ENCODE results near the gene TNNT2. TPM values are rescaled to one million over a fixed set of nuclear protein-coding genes. Genes with fewer than 3 reads are reported as not detected.

TNNT2 gene
- total and polyA plus RNA-seq, 2 of the 13 experiments (the other 11 are each of a cell fraction or from before 2014, with no cell fraction given), result 0.20 to 0.63 TPM

DNA sequence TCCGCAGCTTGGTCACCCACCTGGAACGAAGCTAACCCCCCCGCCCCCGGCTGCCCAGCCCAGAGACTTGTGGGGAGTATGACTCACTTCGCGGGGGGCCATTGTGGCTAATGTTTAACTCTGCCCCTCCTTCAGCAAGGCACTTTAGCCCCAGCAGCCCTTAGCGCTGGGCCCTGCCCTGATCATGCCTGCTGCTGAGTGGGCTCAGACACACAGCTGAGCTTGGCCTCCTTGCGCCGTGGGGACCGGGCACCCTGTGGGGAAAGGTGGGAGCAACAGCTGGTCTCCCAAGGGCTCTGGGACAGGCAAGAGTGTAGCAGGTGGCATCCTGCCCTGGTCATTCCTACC, 28.0 kb upstream of the TNNT2 start (continued):
- TF ChIP-seq ATF2 (CRISPR knock-in tag; IDR thresholded peaks at IDR 0.05) (0 out of 2 replicates have a peak, but pooled peaks have one; percentile 30), HNRNPL (IDR thresholded peaks at IDR 0.05; ENCODE audit: low read depth, low read length) (peak; percentile 93), TFAP4 (IDR thresholded peaks at IDR 0.05; ENCODE audit: borderline replicate concordance, low read depth) (peak; percentile 79), NONO (IDR thresholded peaks at IDR 0.05) (no peak), NONO (CRISPR knock-in tag; conservative IDR thresholded peaks at IDR 0.05) (peak; percentile 68), ZNF652 (CRISPR knock-in tag; IDR thresholded peaks at IDR 0.05; ENCODE audit: borderline replicate concordance, low read depth) (no peak), ASH2L (IDR thresholded peaks at IDR 0.05; ENCODE audit: insufficient read length, low read depth, low read length) (peak; percentile 16), ZNF788 (CRISPR knock-in tag; IDR thresholded peaks at IDR 0.05; ENCODE audit: borderline replicate concordance) (peak; percentile 45; the same call in 1 of the 2 replicates), ZFP36 (IDR thresholded peaks at IDR 0.05; ENCODE audit: borderline replicate concordance, low read depth, low read length, partially characterized antibody) (no peak), SMAD3 (CRISPR knock-in tag; IDR thresholded peaks at IDR 0.05) (peak; percentile 51; the same call in 1 of the 2 replicates), ZBTB20 (CRISPR knock-in tag; IDR thresholded peaks at IDR 0.05; ENCODE audit: borderline replicate concordance, low read depth) (peak; percentile 38; the same call in 1 of the 2 replicates), SALL2 (CRISPR knock-in tag; IDR thresholded peaks at IDR 0.05) (peak; percentile 74; the same call in 1 of the 2 replicates), ZFP90 (CRISPR knock-in tag; IDR thresholded peaks at IDR 0.05; ENCODE audit: borderline replicate concordance) (no peak), ZNF205 (CRISPR knock-in tag; IDR thresholded peaks at IDR 0.05) (no peak), ZNF44 (CRISPR knock-in tag; IDR thresholded peaks at IDR 0.05) (0 out of 2 replicates have a peak, but pooled peaks have one; percentile 13), MXD3 (CRISPR knock-in tag; IDR thresholded peaks at IDR 0.05) (0 out of 2 replicates have a peak, but pooled peaks have one; percentile 35), TARDBP (CRISPR knock-in tag; IDR thresholded peaks at IDR 0.05) (peak; percentile 46; the same call in 1 of the 2 replicates)
- TF ChIP-seq, protein P1, sequence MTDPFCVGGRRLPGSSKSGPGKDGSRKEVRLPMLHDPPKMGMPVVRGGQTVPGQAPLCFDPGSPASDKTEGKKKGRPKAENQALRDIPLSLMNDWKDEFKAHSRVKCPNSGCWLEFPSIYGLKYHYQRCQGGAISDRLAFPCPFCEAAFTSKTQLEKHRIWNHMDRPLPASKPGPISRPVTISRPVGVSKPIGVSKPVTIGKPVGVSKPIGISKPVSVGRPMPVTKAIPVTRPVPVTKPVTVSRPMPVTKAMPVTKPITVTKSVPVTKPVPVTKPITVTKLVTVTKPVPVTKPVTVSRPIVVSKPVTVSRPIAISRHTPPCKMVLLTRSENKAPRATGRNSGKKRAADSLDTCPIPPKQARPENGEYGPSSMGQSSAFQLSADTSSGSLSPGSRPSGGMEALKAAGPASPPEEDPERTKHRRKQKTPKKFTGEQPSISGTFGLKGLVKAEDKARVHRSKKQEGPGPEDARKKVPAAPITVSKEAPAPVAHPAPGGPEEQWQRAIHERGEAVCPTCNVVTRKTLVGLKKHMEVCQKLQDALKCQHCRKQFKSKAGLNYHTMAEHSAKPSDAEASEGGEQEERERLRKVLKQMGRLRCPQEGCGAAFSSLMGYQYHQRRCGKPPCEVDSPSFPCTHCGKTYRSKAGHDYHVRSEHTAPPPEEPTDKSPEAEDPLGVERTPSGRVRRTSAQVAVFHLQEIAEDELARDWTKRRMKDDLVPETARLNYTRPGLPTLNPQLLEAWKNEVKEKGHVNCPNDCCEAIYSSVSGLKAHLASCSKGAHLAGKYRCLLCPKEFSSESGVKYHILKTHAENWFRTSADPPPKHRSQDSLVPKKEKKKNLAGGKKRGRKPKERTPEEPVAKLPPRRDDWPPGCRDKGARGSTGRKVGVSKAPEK (CRISPR knock-in tag; IDR thresholded peaks at IDR 0.05; ENCODE audit: borderline replicate concordance), result 0 out of 2 replicates have a peak, but pooled peaks have one; percentile 53
- TF ChIP-seq, protein P2, sequence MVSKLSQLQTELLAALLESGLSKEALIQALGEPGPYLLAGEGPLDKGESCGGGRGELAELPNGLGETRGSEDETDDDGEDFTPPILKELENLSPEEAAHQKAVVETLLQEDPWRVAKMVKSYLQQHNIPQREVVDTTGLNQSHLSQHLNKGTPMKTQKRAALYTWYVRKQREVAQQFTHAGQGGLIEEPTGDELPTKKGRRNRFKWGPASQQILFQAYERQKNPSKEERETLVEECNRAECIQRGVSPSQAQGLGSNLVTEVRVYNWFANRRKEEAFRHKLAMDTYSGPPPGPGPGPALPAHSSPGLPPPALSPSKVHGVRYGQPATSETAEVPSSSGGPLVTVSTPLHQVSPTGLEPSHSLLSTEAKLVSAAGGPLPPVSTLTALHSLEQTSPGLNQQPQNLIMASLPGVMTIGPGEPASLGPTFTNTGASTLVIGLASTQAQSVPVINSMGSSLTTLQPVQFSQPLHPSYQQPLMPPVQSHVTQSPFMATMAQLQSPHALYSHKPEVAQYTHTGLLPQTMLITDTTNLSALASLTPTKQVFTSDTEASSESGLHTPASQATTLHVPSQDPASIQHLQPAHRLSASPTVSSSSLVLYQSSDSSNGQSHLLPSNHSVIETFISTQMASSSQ (IDR thresholded peaks at IDR 0.05; ENCODE audit: low read depth), result peak; percentile 98
- TF ChIP-seq, protein P2 (CRISPR knock-in tag; IDR thresholded peaks at IDR 0.05; ENCODE audit: borderline replicate concordance), result peak; percentile 99
